A673 (cell line): ENCODE measurements around the gene STX8. TPM values are rescaled to one million over a fixed set of nuclear protein-coding genes. Genes with fewer than 3 reads are reported as not detected.

Experiments
- BruUV-seq: library from RNA; stranded (reverse); fragments of 400-500 nt; replicated peaks from 2 replicates; lab custom pipeline; 2021; lab: Mats Ljungman, UMichigan
- CTCF ChIA-PET: fragments of 300-600 bp; sonication (Branson Sonifier 250); formaldehyde crosslinking; loops from one replicate; lab custom pipeline; 2022; ENCODE audit warnings: antibody characterized with exemption; lab: Charles Lee
- POLR2A ChIA-PET: fragments of 300-600 bp; sonication (Branson Sonifier 250); formaldehyde crosslinking; loops from one replicate; lab custom pipeline; 2022; ENCODE audit warnings: antibody characterized with exemption; ENCODE audit not compliant: low non-redundant PET; lab: Charles Lee
- DNase-seq: peaks from one replicate; pipeline ENCODE4 v3.0.0-alpha.2; 2015; ENCODE audit warnings: low spot score
- H3K27ac ChIP-seq: fragments of 200-600 bp; sonication (generic); 2 replicates; pipeline ENCODE4 v1.5.1; 2016; ENCODE audit warnings: mixed run types, low read depth, mild to moderate bottlenecking, mixed read lengths, antibody characterized with exemption, low read length; ENCODE audit not compliant: poor library complexity, severe bottlenecking
- H3K27me3 ChIP-seq: fragments of 200-600 bp; sonication (generic); replicated peaks from 2 replicates; pipeline ENCODE4 v1.6.1; 2017; ENCODE audit warnings: mixed run types, low read depth, mild to moderate bottlenecking, mixed read lengths, antibody characterized with exemption, low read length; ENCODE audit not compliant: insufficient read depth, poor library complexity
- H3K36me3 ChIP-seq: fragments of 200-600 bp; sonication (generic); 2 replicates; pipeline ENCODE4 v1.6.1; 2016; ENCODE audit warnings: mixed run types, mild to moderate bottlenecking, mixed read lengths, antibody characterized with exemption, low read length; ENCODE audit not compliant: insufficient read depth, poor library complexity, severe bottlenecking
- H3K4me1 ChIP-seq: fragments of 200-600 bp; sonication (generic); 2 replicates; pipeline ENCODE4 v1.6.1; 2017; ENCODE audit warnings: mixed run types, mild to moderate bottlenecking, mixed read lengths, antibody characterized with exemption, low read length; ENCODE audit not compliant: insufficient read depth, poor library complexity, severe bottlenecking
- H3K4me3 ChIP-seq: fragments of 200-600 bp; sonication (generic); 2 replicates; pipeline ENCODE4 v1.5.1; 2016; ENCODE audit warnings: low read depth, mixed run types, mild to moderate bottlenecking, mixed read lengths, low read length; ENCODE audit not compliant: poor library complexity, severe bottlenecking
- H3K9me3 ChIP-seq: fragments of 200-600 bp; sonication (generic); 2 replicates; pipeline ENCODE4 v1.6.1; 2016; ENCODE audit warnings: mixed run types, low read depth, mild to moderate bottlenecking, mixed read lengths, antibody characterized with exemption, low read length; ENCODE audit not compliant: poor library complexity, severe bottlenecking
- CTCF ChIP-seq: fragments of 300-800, 200-600 bp; sonication (generic); conservative IDR thresholded peaks from 2 replicates; pipeline ENCODE4 v1.5.1; 2017; ENCODE audit warnings: low read depth, mild to moderate bottlenecking, antibody characterized with exemption, low read length, moderate library complexity, mixed read lengths
- EZH2 ChIP-seq: fragments of 200-600 bp; sonication (generic); IDR thresholded peaks from 2 replicates; pipeline ENCODE4 v1.6.1; 2017; ENCODE audit warnings: borderline replicate concordance, low read depth, mild to moderate bottlenecking, mixed read lengths, antibody characterized with exemption, low read length; ENCODE audit not compliant: poor library complexity, severe bottlenecking
- intact Hi-C: fragments of 100-400 bp; cut with micrococcal nuclease; formaldehyde crosslinking; loops from one replicate; pipeline ENCODE4 v1.10.0; 2022; ENCODE audit not compliant: unreplicated experiment
- total RNA-seq: library from RNA; stranded (reverse); gene quantifications from 2 replicates; pipeline ENCODE4 v1.2.3, GENCODE V29; 2021

Gene STX8
- total RNA-seq, 1 experiment from 2014 or later: 51.4 TPM

- intact Hi-C loops: no loop called here
- Histone ChIP-seq H3K4me1 (peaks cover 11% of the 10 kb centered on the region), H3K36me3 (no peaks in the 10 kb centered on the region), H3K27me3 (no peaks in the 10 kb centered on the region), H3K9me3 (no peaks in the 10 kb centered on the region), H3K4me3 (no peak overlapping the region), H3K27ac (no peak overlapping the region)
- ChIA-PET POLR2A (no interaction called here), CTCF (no interaction called here)
- DNase-seq: no peak
- TF ChIP-seq CTCF (no peak), EZH2 (no peak)
- no TSS peak for BruUV-seq
These were observed 341.2 kb downstream of the STX8 start for GRCh38 chr17:9234389-9234945.

- no peaks in the 10 kb centered on the region for H3K36me3 ChIP-seq
- BruUV-seq: no TSS peak
- H3K4me1 ChIP-seq: peaks cover 11% of the 10 kb centered on the region
- ChIA-PET CTCF (no interaction called here), POLR2A (no interaction called here)
- H3K4me3 ChIP-seq: no peak overlapping the region
- DNase-seq: no peak
- intact Hi-C loops: no loop called here
- no peak for TF ChIP-seq EZH2
- no peak for TF ChIP-seq CTCF
- no peaks in the 10 kb centered on the region for H3K9me3 ChIP-seq
- no peaks in the 10 kb centered on the region for H3K27me3 ChIP-seq
- H3K27ac ChIP-seq: no peak overlapping the region
These were observed 341.9 kb downstream of the STX8 start for GRCh38 chr17:9233761-9234160.

GRCh38 chr17:9233271-9233599 is 342.4 kb downstream of the STX8 start:
- Histone ChIP-seq H3K4me1 (peaks cover 11% of the 10 kb centered on the region), H3K4me3 (no peak overlapping the region), H3K27me3 (no peaks in the 10 kb centered on the region), H3K27ac (no peak overlapping the region), H3K9me3 (no peaks in the 10 kb centered on the region), H3K36me3 (no peaks in the 10 kb centered on the region)
- ChIA-PET CTCF (no interaction called here), POLR2A (no interaction called here)
- no peak for DNase-seq
- no peak for TF ChIP-seq CTCF
- TF ChIP-seq EZH2: no peak
- BruUV-seq: no TSS peak
- intact Hi-C loops: no loop called here
